Hepatocyte (in vitro differentiated cells): ENCODE data around the gene FADS3. TPM values are rescaled to one million over a fixed set of nuclear protein-coding genes. Genes with fewer than 3 reads are reported as not detected.

ENCODE experiments used
- DNase-seq: peaks from one replicate; pipeline ENCODE4 v3.0.0-alpha.2; 2016; ENCODE audit warnings: low spot score
- H2AFZ ChIP-seq: fragments of 200-600 bp; sonication (generic); 2 replicates; pipeline ENCODE4 v1.6.0; 2016; ENCODE audit warnings: antibody characterized with exemption, mild to moderate bottlenecking
- H3K27ac ChIP-seq: fragments of 200-600 bp; sonication (generic); 2 replicates; pipeline ENCODE4 v1.5.1; 2016; ENCODE audit warnings: mild to moderate bottlenecking
- H3K27me3 ChIP-seq: fragments of 200-600 bp; sonication (generic); 2 replicates; pipeline ENCODE4 v1.6.1; 2016
- H3K36me3 ChIP-seq: fragments of 200-600 bp; sonication (generic); replicated peaks from 2 replicates; pipeline ENCODE4 v1.5.1; 2016; ENCODE audit warnings: low read depth; ENCODE audit not compliant: insufficient read depth
- H3K4me1 ChIP-seq: fragments of 200-600 bp; sonication (generic); 2 replicates; pipeline ENCODE4 v1.5.1; 2016; ENCODE audit warnings: mild to moderate bottlenecking, moderate library complexity; ENCODE audit not compliant: insufficient read depth
- H3K4me2 ChIP-seq: fragments of 200-600 bp; sonication (generic); 2 replicates; pipeline ENCODE4 v1.6.0; 2016
- H3K4me3 ChIP-seq: fragments of 200-600 bp; sonication (generic); 2 replicates; pipeline ENCODE4 v1.5.1; 2016; ENCODE audit warnings: mild to moderate bottlenecking
- H3K79me2 ChIP-seq: fragments of 200-600 bp; sonication (generic); 2 replicates; pipeline ENCODE4 v1.6.0; 2017; ENCODE audit warnings: mild to moderate bottlenecking
- H3K9me2 ChIP-seq: fragments of 200-600 bp; sonication (generic); replicated peaks from 2 replicates; pipeline ENCODE4 v1.6.0; 2017; ENCODE audit warnings: mild to moderate bottlenecking; ENCODE audit not compliant: insufficient read depth
- H3K9me3 ChIP-seq: fragments of 200-600 bp; sonication (generic); 2 replicates; pipeline ENCODE4 v1.5.1; 2016; ENCODE audit warnings: low read depth, mild to moderate bottlenecking
- H4K20me1 ChIP-seq: fragments of 200-600 bp; sonication (generic); 2 replicates; pipeline ENCODE4 v1.6.0; 2016; ENCODE audit warnings: mild to moderate bottlenecking; ENCODE audit not compliant: insufficient read depth, poor library complexity, severe bottlenecking
- EZH2 ChIP-seq: fragments of 200-600 bp; sonication (generic); IDR thresholded peaks from 2 replicates; pipeline ENCODE4 v1.6.1; 2016; ENCODE audit warnings: antibody characterized with exemption, mild to moderate bottlenecking, borderline replicate concordance
- EZH2phosphoT487 ChIP-seq: fragments of 200-600 bp; sonication (generic); IDR thresholded peaks from one replicate; pipeline ENCODE4 v1.6.1; 2018; ENCODE audit warnings: antibody characterized with exemption, mild to moderate bottlenecking, low read depth, moderate library complexity; ENCODE audit not compliant: unreplicated experiment, severe bottlenecking
- WGBS: methylation state at CpG from one replicate; pipeline ENCODE4 v1.1.6; 2016; ENCODE audit warnings: low lambda C conversion rate; ENCODE audit errors: missing lambda C conversion rate; 5-methylcytosine and 5-hydroxymethylcytosine counted together
- polyA plus RNA-seq: library from polyadenylated mRNA; unstranded; fragments of >200 nt; fragmentation: Nextera tagmentation; extraction: Ambion mirVana; gene quantifications from 2 replicates; pipeline ENCODE4 v1.2.1, GENCODE V29; 2016
- total RNA-seq: library from RNA; depleted of rRNA; stranded (reverse); fragments of >200 nt; gene quantifications from 2 replicates; pipeline ENCODE4 v1.2.3, GENCODE V29; 2014
- TF ChIP-seq, protein P1 (sequence below): fragments of 200-600 bp; sonication (generic); IDR thresholded peaks from 2 replicates; pipeline ENCODE4 v1.5.1; 2016; ENCODE audit warnings: antibody characterized with exemption, mild to moderate bottlenecking; ENCODE audit not compliant: poor library complexity

Gene FADS3
- total and polyA plus RNA-seq, 2 experiments from 2014 or later: 19.4 to 37.0 TPM

- Histone ChIP-seq H3K9me2 (no peaks in the 10 kb centered on the region), H3K79me2 (peaks cover 55% of the 10 kb centered on the region)
- WGBS: 96% methylated on average over 15 of the region's 15 CpGs
These were observed 53.8 kb downstream of the FADS3 start for GRCh38 chr11:61837411-61838005.

DNA sequence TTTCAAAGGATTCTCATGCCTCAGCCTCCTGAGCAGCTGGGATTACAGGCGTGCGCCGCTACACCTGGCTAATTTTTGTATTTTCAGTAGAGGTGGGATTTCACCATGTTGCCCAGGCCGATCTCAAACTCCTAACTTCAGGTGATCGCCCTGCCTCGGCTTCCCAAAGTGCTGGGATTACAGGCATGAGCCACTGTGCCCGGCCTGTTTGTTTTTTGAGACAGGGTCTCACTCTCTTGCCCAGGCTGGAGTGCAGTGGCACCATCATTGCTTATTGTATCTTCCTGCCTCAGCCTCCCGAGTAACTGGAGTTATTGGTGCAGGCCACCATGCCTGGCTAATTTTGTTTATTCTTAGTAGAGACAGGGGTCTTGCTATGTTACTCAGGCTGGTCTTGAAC lies 55.2 kb downstream of the FADS3 start:
- Histone ChIP-seq H3K4me2 (no peak overlapping the region), H3K36me3 (no peaks in the 10 kb centered on the region), H2AFZ (no peak overlapping the region), H3K9me3 (no peaks in the 10 kb centered on the region), H3K4me3 (no peak overlapping the region), H3K27me3 (no peaks in the 10 kb centered on the region), H3K79me2 (peaks cover 65% of the 10 kb centered on the region), H3K4me1 (peaks cover 18% of the 10 kb centered on the region), H4K20me1 (peaks cover 43% of the 10 kb centered on the region), H3K27ac (no peak overlapping the region), H3K9me2 (no peaks in the 10 kb centered on the region)
- WGBS: 94% methylated on average over 8 of the region's 8 CpGs
- no peak for TF ChIP-seq EZH2phosphoT487
- TF ChIP-seq, protein P1, sequence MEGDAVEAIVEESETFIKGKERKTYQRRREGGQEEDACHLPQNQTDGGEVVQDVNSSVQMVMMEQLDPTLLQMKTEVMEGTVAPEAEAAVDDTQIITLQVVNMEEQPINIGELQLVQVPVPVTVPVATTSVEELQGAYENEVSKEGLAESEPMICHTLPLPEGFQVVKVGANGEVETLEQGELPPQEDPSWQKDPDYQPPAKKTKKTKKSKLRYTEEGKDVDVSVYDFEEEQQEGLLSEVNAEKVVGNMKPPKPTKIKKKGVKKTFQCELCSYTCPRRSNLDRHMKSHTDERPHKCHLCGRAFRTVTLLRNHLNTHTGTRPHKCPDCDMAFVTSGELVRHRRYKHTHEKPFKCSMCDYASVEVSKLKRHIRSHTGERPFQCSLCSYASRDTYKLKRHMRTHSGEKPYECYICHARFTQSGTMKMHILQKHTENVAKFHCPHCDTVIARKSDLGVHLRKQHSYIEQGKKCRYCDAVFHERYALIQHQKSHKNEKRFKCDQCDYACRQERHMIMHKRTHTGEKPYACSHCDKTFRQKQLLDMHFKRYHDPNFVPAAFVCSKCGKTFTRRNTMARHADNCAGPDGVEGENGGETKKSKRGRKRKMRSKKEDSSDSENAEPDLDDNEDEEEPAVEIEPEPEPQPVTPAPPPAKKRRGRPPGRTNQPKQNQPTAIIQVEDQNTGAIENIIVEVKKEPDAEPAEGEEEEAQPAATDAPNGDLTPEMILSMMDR: no peak
- DNase-seq: no peak

More at GRCh38 chr11:61837411-61838005, 53.8 kb downstream of the FADS3 start:
- DNase-seq: no peak
- Histone ChIP-seq H3K9me3 (no peaks in the 10 kb centered on the region), H3K27me3 (no peaks in the 10 kb centered on the region), H3K27ac (no peak overlapping the region), H4K20me1 (peaks cover 37% of the 10 kb centered on the region), H3K4me2 (no peak overlapping the region), H2AFZ (no peak overlapping the region), H3K36me3 (no peaks in the 10 kb centered on the region), H3K4me3 (no peak overlapping the region), H3K4me1 (peaks cover 13% of the 10 kb centered on the region)
- TF ChIP-seq, protein P1: no peak
- TF ChIP-seq EZH2phosphoT487: no peak
- no peak for TF ChIP-seq EZH2

DNA sequence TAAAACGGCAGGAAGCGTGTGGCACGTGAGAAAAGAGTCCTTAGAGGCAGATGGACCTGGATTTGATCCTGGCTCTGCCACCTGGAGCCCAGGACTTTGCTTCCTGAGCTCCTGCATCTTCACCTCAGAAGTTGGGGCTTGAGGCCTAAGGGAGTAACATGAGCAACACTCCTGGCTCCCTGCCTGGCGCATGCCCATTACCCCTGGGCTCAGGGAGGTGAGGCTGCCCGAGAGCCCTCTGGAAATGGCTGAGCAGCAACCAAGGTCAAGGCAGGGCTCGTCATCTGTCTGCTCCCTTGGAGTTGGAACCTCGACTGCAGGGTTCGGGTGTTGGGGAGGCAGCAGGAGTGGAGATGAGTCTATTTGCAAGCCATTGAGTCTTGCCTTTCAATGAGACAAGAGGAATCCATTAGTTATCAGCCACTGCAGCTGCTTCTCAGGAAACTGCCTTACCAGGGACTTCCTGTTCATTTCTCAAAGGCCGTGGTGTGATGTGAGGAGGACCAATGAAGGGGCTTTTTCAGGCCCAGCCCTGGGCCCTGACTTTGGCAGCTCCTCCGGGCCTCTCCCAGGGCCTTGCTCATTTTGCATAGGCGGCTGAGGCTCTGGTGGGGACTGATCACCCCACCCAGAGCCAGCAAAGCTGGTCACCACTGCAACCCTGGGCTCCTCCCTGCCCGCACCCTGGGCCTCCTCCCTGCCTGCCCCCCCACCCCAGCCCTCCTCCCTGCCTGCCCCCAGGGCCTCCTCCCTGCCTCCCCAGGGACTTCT lies 56.9 kb downstream of the FADS3 start:
- H3K9me2 ChIP-seq: no peaks in the 10 kb centered on the region
- H3K9me3 ChIP-seq: no peaks in the 10 kb centered on the region
- no peaks in the 10 kb centered on the region for H3K27me3 ChIP-seq
- no peaks in the 10 kb centered on the region for H3K36me3 ChIP-seq
- H3K4me2 ChIP-seq: no peak overlapping the region
- WGBS: 79% methylated on average over 12 of the region's 12 CpGs
- H3K79me2 ChIP-seq: peaks cover 79% of the 10 kb centered on the region
- peaks cover 32% of the 10 kb centered on the region for H3K4me1 ChIP-seq
- peaks cover 58% of the 10 kb centered on the region for H4K20me1 ChIP-seq
- peak; percentile 43 for DNase-seq
- H2AFZ ChIP-seq: no peak overlapping the region
- peak overlapping the region; percentile 85 for H3K27ac ChIP-seq
- TF ChIP-seq, protein P1: no peak
- no peak for TF ChIP-seq EZH2phosphoT487
- TF ChIP-seq EZH2: no peak
- H3K4me3 ChIP-seq: no peak overlapping the region
